T-helper 1 cell treated with Interleukin-12 subunit alpha and Interleukin-12 subunit beta and Interleukin-4 antibody, amounts not matched to agents 30 ng/mL and 1 ng/mL, for 36 hours (primary cell): ENCODE measurements around the gene HJURP. TPM values are rescaled to one million over a fixed set of nuclear protein-coding genes. Genes with fewer than 3 reads are reported as not detected.
"Not testable (repeated sequence)": the region's sequence is repeated elsewhere in the genome, so short reads cannot be mapped to it uniquely, and the experiment has no call there.

Experiments
- intact Hi-C: fragments of 100-400 bp; cut with micrococcal nuclease; formaldehyde crosslinking; loops from one replicate; pipeline ENCODE4 v1.15.1; 2024
- total RNA-seq: library from RNA; stranded (reverse); gene quantifications from 2 replicates; pipeline ENCODE4 v1.2.3, GENCODE V29; 2022

The HJURP gene, protein sequence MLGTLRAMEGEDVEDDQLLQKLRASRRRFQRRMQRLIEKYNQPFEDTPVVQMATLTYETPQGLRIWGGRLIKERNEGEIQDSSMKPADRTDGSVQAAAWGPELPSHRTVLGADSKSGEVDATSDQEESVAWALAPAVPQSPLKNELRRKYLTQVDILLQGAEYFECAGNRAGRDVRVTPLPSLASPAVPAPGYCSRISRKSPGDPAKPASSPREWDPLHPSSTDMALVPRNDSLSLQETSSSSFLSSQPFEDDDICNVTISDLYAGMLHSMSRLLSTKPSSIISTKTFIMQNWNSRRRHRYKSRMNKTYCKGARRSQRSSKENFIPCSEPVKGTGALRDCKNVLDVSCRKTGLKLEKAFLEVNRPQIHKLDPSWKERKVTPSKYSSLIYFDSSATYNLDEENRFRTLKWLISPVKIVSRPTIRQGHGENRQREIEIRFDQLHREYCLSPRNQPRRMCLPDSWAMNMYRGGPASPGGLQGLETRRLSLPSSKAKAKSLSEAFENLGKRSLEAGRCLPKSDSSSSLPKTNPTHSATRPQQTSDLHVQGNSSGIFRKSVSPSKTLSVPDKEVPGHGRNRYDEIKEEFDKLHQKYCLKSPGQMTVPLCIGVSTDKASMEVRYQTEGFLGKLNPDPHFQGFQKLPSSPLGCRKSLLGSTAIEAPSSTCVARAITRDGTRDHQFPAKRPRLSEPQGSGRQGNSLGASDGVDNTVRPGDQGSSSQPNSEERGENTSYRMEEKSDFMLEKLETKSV
- total RNA-seq, result 50.8 and 55.8 TPM in 2 replicates

DNA sequence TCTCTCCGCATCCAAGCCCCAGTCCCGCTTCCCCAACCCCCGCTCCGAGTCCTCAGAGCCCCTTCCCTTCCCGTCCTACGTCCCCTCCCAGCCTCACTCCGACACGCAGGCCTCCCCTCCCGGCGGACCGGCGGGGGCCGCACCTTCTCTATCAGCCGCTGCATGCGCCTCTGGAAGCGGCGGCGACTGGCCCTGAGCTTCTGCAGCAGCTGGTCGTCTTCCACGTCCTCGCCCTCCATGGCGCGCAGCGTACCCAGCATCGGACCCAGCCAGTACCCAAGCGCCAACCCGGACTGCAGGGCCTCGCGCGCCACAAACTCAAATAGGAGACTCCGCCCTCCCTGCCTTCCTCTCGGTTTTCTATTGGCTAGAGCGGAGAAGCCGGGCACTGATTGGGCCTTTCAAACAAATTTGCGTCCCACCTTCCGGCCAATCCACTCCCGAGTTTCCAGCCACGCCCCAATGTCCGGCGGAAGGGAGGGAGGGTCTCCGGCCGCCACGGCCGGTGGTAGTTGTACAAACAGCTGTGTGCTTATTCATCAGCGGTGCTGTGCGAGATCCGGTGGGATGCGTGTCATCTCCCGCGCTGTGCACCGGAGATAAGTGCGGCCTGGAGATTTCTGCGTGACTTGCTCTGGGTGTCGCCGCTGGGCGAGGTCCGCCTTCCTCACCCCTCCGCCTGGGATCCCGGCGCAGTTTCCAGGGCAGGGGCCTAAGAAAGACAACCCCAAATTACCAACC lies at the start of gene HJURP:
TSS of gene HJURP (minus strand) at position 295 of the 741 bp plus-strand sequence. CDS start at position 260, 35 bp downstream.
- intact Hi-C loops, result loop anchor here (1.0 to 10.0 kb wide), 10 partner anchors 14 to 1304 kb away; partner anchors contain the start of genes EIF4E2, MSL3B, TIGD1 and USP40

DNA sequence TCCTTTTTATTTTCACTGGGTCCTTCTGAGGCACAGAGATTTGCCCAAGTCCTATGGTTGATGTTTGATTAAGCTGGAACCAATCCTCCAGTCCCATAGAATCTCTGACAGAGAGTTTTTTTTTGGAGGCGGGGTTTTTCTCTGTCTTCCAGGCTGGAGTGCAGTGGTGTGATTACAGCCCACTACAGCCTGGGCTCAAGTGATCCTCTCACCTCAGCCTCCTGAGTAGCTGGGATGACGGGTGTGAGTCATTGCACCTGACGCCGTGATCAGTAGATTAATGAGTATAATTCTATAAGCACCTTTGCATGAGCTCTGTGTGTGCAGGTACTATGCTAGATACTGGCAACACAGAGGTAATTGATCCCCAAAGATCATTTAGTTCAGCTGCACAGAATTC lies 47.5 kb upstream of the HJURP start:
- intact Hi-C loops, result no loop called here

DNA sequence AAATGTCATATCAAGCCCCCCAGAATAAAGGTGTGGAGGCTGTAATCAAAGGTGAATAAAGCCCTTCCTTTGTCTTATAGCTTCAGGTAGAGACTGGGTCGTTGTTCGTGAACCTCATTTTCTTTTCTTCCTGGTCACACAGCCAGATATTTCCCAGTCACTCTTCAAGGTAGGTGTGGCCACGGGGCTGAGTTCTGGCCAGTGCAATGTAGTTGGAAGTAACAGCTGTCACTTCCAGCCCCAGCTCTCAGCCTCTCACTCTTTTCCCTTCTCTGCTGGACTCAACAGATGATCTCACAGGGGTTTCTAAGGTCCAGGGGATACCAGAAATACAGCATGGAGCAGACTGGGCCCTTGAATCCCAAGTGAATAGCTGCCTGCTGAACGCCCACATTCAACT lies 47.0 kb upstream of the HJURP start:
- intact Hi-C loops, result no loop called here

DNA sequence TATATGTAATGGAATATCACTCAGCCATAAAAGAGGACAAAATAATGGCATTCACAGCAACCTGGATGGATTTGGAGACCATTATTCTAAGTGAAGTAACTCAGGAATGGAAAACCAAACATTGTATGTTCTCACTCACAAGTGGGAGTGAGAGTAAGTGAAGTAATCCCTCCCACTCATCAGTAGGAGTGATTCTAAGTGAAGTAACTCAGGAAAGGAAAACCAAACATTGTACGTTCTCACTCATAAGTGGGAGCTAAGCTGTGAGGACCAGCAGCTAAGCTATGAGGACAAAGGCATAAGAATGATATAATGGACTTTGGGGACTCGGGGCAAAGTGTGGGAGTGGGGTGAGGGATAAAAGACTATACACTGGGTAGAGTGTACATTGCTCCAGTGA lies 41.9 kb upstream of the HJURP start:
- intact Hi-C loops, result not testable (repeated sequence)

DNA sequence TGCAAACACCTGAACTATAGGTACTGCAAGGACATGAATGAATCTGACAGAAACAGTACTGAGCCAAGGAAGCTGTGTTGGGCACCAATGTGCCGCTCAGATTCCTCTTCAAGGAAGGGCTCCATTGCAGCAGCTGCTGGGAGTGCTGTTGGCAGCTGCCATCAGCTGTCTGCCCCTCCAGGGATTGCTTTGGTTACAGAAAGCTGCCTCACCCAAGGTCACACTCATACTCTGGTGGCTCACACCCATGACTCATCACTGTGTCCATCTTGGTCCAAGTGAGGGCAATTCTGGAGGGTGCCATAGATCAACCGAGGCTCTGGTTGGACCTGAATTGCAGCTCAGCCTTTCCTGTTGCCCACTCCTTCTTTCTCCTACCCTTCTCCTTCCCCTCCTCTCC lies 38.5 kb upstream of the HJURP start:
- intact Hi-C loops, result no loop called here

DNA sequence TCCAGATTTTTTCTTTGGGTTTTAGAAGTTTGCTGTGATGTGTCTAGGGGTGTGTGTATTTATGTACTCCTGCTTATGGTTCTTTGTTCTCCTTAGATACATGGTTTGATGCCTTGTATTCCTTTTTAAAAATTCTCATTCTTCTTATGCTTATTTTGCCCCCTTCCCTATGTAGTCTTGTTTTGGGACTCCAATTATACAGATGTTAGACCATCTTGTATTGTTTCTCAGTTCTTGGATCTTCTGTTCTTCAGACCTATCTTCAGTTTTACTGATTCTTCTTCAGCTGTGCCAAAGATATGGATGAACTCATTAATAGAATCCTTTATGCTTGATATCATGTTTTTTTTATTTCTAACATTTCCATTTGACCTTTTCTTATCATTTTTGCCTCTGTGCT lies 28.0 kb upstream of the HJURP start:
- intact Hi-C loops, result no loop called here

DNA sequence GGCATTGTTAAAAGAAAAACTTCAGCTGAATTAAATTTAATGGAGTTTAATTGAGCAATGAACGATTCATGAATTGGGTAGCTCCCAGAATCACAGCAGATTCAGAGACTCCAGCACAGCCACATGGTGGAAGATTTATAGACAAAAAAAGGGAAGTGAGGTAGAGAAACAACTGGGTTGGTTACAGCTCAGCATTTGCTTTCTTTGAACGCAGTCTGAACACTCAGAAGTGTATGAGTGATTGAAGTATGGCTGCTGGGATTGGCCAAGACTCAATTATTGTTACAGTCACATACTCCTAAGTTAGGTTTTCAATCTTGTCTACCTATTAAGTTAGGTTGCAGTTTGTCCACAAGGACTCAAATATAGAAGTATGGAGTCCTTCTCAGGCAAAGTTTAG lies 17.8 kb upstream of the HJURP start:
- intact Hi-C loops, result not testable (repeated sequence)

DNA sequence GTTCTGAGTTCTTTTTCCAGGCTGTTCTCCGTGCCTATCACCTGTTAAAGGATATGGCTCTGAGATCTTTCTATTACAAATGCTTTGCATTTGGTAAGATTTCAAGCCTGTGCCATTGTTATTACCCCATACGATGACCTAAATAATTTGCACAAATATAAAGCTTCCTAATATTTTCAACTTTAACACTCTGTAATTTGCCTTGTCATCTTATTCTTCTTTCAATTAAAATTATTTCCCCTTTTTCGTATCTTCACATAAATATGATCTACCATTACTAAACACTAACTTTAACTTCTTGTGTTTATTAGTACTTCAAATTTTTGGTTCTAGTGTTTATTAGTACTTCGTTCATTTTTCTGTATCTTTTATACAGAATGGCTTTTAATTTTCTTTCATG lies 17.1 kb upstream of the HJURP start:
- intact Hi-C loops, result no loop called here

DNA sequence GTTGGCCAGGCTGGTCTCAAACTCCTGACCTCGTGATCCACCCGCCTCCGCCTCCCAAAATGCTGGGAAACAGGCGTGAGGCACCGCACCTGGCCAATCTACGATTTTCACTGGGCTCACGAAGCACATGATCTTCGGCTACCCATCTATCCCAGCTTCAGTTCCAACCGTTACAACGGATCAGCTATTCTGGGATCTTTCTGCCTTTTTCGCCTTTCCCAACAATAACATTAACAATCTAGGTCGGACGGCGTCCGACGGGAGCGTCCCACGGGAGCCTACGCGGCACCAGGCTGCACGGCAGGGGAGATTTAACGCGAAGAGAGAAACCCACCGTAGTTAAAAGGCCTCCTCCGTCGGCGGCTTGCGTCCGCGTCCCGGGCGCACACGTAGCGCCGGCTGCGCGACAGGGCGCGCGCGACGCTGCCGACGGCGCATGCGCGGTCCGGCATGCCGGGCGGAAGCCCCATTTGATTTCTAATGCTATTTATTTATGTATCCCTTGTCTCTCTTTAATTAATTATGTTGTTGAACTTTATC lies 13.7 kb upstream of the HJURP start, which contains the start of gene MSL3B:
TSS of gene MSL3B (minus strand) at position 394 of the 540 bp plus-strand sequence.
- intact Hi-C loops, result loop anchor here (1.0 kb wide), 1 partner anchor 14 kb away; the partner anchor contains the start of gene HJURP

DNA sequence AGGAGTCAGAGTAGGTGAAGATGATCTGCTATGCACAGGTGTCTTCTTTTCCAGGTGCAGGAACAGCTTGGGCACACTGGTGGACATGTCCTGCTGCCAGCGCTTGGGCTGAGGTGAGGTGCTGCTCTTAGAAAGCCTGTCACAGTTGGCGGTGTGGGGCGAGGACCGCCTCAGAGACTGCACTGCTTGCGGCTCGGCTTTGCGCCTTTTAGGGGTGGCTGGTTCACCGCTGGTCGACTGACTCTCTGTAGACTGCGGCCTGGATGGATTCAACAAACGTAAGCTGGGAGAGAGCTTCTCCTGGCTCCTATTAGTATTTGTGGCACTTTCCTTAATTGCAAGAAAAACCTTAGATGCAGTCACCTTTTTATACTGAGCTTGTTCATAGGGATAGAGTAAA lies 12.1 kb upstream of the HJURP start:
- intact Hi-C loops, result no loop called here

DNA sequence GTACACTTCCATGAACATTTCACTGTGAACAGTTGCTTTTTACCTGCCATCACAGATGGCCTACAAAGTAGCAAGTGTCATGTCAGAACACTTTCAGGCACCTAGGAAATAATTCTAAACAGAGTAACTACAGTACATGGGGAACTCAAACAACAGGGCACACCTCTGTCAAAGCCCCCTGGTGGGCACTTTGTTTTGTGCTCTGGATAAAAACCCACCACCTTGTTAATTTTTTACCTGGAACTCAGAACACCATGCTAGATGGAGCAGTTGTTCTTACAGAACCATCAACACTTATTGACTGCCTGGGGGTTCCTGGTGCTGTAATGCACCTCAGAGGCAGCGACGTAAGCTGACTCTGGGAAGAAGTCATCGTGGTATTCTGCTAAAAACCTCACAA lies 11.5 kb upstream of the HJURP start:
- intact Hi-C loops, result no loop called here

DNA sequence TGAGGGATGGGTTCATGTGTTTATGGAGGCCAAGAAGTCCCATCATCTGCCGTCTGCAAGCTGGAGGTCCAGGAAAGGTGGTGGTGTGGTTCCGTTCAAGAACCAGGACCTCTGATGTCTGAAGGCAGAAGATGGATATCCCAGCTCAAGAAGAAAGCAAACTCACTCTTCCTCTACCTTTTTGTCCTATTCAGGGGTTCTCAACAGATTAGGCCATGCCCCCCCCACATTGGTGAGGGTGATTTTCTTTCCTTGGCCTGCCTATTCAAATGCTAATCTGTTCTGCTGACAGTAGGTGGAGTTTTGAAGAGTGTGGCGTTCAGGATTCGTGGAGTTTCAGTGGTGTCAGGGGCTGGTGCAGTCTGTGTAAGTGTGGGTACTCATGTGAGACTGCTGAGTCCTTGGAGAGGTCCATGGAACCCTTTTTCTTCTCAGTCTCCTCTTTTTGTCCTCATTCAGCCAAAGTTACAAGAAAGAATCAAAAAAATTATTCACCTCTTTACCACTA lies 8.0 kb upstream of the HJURP start:
- intact Hi-C loops, result no loop called here

DNA sequence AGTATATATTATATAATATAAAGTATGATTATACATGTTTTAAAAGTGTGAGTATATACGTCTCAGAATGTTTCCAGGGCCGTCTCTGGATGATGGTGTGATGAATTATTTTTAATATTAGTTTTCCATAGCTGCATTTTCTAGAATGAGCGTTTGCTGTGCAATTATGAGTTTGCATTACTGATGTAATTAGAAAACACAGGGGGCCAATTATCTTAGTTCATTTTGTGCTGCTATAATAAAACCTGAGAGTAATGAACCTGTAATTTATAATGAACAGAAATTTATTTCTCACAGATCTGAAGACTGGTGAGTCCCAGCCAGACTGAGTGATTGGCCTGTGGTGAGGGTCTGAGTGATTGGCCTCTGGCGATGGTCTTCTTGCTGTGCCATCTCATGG lies 4.0 kb upstream of the HJURP start:
- intact Hi-C loops, result loop anchor here (5.0 to 10.0 kb wide), 2 partner anchors 784 to 1161 kb away; partner anchors contain the start of gene GIGYF2

DNA sequence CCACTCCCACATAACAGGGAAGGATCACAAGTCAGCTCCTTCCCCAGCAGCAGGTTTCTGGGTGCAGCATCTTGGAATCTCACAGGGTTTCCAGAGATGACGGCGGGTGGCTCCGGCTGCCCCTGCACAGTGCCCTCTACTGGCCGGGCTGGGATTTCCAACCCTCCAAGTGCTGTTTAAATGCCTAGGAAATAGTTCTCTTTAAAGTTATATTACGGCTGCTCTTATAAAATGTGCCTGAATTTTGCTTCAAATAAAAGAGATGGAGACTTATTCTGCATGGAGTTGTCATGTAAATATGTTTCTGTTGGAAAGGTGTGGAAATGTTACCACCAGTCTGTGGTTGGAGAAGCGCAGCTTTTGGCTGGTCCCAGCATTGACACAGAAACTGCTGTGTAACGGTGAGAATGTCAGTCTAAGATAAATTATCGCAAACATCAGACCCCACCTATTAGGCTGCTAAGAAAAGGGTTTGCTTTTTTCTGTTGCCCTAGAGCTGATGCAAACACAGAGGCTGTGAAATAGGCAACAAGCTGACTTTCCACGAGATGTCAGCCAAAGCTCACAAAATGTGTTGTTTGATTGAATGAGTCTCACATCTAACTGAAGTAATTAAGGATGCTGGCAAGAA lies 3.3 kb upstream of the HJURP start:
- intact Hi-C loops, result loop anchor here (1.0 to 10.0 kb wide), 4 partner anchors 245 to 1160 kb away; partner anchors contain the start of gene GIGYF2

DNA sequence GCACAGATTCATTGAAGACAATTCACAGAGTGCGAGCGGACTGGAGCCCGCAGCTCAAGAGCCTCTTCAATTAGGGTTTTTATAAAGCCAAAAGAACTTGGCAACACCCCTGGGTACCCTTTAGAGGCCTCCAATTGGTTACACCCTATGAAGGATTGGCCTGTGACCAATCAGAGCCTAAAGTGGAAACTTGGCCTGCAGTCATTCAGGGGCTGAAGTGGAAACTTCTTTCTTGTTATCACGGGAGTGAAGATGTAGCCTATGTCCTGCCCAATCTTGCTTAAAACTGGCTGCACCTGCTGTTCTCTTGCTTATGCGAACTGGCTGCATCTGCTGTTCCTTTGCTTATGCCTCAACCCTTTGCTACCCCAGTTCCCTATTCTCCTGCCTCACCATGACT lies 1.8 kb upstream of the HJURP start:
- intact Hi-C loops, result loop anchor here (2.0 to 10.0 kb wide), 3 partner anchors 689 to 1159 kb away; partner anchors contain the start of gene GIGYF2

DNA sequence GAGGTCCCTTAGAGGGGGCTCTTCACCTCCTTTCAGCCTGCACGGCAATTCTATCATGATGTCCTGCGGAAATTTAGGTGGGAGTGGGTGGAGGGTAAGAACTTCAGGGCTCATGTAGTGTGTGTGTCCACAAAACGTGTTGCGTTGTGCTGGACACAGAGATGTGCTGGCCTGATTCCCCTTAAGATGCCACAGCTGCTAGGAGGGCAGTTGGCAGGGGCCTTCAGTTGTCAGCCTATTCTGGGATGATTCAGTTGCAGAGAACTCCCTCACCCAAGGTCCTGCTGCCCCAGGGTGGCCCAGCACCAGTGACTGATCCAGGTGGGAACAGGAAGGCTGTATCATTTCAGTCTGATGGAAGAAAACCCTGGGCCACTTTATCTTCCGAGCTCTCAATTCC lies 1.0 kb upstream of the HJURP start:
- intact Hi-C loops, result loop anchor here (1.0 to 10.0 kb wide), 5 partner anchors 177 to 1158 kb away; partner anchors contain the start of gene GIGYF2

DNA sequence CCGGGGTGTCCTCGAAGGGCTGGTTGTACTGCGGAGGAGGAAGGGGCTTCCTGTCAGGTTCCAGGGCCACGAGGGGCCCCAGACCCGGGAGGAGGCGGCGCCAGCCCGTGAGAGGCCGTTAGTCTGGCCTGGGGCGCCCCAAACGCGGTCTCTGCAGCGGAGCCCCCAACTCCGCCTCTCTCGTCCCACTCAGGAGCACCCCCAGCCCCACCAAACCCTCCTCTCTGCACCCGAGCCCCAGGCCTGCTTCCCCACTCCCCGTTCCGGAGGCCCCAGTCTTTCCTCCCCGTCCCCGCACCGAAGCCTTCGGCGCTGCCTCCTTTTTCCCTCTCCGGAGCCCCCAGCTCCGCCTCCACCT lies 473 bp downstream of the HJURP start:
- intact Hi-C loops, result loop anchor here (1.0 to 10.0 kb wide), 10 partner anchors 14 to 1304 kb away; partner anchors contain the start of genes EIF4E2, MSL3B, TIGD1 and USP40

DNA sequence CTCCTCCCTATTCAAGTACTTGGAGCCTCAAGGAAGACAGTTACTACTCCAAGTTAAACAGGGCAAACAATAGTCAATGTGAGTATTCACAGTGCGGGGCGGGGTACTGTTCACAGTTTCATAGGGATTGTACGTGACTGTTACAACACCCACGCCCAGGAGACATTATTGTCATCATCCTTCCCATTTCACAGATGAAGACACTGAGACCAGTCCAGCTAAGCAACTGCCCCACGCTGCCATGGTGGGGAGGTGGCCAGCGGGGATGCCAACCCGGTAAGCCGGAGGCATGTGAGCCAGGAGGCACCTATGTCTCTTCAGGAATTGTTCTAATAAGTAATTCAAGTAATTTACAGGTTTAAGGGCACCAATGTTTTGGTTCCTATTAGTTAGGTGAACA lies 982 bp downstream of the HJURP start:
- intact Hi-C loops, result loop anchor here (5.0 to 10.0 kb wide), 4 partner anchors 286 to 1246 kb away; partner anchors contain the start of gene USP40

DNA sequence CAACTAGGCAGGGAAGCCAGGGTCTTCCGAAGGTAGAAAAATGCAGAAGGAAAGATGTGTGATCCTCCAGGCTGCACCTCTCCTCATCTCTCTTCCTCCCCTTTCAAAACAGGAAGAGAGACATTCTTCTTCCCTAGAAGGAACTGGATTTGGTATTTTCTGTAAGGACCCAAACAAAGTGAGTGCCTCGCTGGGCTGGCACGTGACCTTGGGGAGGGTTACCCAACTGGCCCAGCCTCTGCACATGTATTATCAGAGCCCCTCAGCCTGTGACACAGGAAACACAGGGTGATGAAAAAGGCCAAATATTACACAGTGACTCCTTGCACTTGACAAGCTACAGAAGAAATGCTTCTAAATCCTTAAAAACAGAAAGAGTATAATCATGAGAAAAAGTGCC lies 2.3 kb downstream of the HJURP start:
- intact Hi-C loops, result loop anchor here (5.0 to 10.0 kb wide), 4 partner anchors 285 to 1245 kb away; partner anchors contain the start of gene USP40

DNA sequence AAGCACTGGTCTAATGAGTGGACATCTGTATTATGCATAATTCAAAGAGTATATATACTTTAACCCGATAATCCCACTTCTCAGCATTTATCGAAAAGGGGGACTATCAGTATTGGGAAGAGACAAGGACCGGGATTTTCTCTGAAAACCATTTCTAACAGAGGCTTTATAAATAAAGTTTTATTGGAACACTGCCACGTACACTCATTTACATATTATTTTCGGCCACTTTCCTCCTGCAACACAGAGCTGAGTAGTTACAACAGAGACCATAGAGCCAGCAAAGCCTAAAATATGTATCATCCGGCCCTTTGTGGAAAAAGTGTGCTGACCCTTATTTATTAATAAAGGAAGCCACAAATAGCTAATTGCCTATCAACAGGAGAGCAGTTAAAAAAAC lies 3.2 kb downstream of the HJURP start:
- intact Hi-C loops, result loop anchor here (5.0 to 10.0 kb wide), 4 partner anchors 284 to 1244 kb away; partner anchors contain the start of gene USP40
